Smooth muscle cell of the pulmonary artery (primary cell): ENCODE measurements around the gene LYPD4. TPM values are rescaled to one million over a fixed set of nuclear protein-coding genes. Genes with fewer than 3 reads are reported as not detected.

Experiments used
- total RNA-seq: library from RNA; depleted of rRNA; stranded (reverse); fragments of >200 nt; gene quantifications from 2 replicates; pipeline ENCODE4 v1.2.3, GENCODE V29; 2014

LYPD4 gene, protein sequence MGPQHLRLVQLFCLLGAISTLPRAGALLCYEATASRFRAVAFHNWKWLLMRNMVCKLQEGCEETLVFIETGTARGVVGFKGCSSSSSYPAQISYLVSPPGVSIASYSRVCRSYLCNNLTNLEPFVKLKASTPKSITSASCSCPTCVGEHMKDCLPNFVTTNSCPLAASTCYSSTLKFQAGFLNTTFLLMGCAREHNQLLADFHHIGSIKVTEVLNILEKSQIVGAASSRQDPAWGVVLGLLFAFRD
- not detected in 2 replicates for total RNA-seq

DNA sequence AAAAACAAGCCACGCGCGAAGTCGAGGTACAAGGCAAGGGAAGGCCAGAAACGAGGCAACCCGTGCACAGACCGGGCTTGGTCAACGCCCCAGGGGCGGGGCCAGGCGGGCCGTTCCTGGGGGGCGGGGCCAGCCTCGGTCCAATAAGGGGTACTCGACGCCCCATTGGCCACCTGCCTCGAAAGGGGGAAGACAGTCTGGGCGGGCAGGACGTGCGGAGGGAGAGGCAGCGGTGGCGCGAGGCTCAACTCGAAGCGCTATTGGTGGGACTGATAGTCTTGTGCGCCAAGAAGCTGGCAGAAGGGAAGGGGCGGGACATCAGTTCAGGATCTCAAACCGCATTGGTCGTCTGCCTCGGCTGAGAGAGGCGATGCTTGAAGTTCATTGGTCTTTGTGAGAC lies at the start of gene LYPD4:
Gene LYPD4 (minus strand): TSS at position 83 of the 400 bp plus-strand sequence. CDS start 5,398 bp downstream, outside the sequence.

DNA sequence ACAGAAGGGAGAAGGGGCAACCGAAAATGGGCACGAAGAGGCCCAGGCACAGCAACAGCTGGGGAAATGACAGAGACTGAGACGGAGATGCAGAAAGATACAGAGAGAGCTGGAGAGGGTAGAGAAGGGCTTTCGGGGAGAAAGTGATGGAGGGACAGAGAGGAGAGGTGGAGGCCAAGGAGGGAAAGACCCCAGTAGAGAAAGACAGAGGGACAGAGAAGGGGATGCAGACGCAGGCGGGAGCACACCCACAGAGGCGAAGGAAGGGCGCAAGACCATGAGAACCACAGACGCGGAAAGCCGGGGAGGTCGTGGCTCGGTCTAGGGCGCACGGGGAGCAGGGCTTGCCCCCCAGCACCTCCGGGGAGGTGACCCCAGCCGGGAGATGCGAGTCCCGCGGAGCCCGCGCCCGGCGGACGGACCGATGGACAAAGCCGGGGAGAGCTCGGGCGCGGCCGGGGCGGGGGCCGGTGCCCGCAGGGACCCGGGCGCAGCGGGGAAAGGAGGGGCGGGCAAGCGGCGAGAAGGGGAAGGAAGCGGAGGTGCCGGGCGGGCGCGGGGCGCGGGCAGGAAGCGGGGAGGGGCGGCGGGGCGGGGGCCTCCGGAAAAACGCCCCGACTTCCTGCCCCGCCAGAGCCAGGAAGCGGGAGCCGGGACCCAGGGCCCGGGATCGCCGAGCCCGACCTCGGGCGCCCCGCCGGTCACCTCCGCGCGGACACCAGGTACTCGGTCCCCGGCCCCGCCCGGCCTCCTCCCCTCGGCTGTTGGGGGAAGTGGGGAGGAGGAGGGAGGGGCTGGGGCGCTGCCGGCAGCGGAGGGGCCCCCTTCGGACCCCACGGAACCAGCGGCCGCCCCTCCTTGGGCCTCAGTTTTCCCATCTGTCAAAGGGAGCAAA lies 38.3 kb upstream of the LYPD4 start, which contains the start of gene ARHGEF1:
Gene ARHGEF1 (plus strand): TSS at position 617 of the 895 bp plus-strand sequence. CDS start 4,899 bp downstream, outside the sequence.

DNA sequence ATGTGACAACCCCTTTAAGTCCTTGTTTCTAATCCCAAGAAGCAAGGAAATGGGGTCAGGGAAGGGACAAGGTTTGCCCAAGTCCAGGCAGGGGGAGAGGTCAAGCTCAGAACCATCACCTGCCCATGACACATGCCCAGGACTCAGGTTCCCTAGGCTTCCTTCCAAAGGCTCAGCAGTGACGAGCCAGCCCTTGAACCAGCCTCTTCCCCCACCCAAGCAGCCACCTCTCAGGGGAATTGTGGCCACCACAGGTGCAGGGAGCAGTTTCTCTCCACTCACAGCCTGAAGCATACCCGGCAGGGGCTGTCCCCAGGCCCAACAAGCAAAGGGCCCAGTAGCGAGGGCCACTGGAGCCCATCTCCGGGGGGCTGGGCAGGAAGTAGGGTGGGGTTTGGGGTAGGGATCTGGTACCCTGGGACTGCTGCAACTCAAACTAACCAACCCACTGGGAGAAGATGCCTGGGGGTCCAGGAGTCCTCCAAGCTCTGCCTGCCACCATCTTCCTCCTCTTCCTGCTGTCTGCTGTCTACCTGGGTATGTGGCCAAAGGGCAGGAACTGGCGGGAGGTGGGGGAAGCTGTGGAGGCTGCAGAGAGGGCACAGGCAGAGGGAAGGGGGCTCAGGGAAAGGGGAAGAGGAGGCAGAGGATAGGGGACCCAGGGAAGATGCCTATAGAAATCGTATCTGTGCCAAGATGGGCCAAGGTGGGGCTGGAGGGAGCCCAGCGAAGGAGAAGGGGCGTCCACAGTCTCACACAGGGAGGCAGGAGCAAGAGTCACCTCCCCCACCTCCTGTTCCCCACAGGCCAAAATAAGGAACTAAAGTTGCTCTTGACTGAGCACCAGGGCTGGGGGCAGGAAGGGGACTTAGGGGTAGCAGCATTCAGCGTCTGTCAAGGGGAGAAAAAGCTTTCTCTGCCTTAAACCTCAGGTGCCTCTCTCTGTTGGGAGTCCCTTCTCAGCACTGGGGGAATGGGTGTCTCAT lies 32.7 kb upstream of the LYPD4 start, which contains the start of gene CD79A:
Gene CD79A (plus strand): TSS at position 433 of the 986 bp plus-strand sequence. CDS start 26 bp downstream, at position 459.

DNA sequence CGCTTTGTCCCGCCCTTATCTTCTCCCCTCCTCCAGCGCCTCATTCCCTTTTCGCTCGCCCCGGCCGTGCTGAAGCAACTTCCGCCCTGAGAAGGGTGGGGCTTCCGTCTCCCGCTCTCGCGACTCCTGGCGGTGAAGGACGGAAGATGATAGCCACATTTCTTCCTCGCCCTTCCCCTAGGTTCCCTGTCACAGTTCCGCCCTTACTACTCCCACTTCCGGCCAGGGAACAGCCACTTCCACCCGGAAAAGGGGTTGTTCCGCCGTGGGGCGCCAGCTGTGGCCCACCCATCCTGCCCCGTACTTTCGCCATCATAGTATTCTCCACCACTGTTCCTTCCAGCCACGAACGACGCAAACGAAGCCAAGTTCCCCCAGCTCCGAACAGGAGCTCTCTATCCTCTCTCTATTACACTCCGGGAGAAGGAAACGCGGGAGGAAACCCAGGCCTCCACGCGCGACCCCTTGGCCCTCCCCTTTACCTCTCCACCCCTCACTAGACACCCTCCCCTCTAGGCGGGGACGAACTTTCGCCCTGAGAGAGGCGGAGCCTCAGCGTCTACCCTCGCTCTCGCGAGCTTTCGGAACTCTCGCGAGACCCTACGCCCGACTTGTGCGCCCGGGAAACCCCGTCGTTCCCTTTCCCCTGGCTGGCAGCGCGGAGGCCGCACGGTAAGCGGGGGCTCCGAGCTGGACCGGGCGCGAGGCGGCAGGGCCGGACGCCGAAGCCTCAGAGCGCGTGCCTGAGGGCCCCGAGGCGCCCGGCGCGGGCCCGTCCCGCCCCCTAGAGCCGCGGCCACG lies 15.3 kb upstream of the LYPD4 start, which contains the start of gene RPS19:
Gene RPS19 (plus strand): TSS at position 638 of the 801 bp plus-strand sequence. CDS start 520 bp downstream, outside the sequence.

DNA sequence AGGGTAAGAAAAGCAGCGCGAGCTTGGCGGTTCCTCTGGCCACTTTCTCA lies 343 bp upstream of the LYPD4 start, which contains the start of gene DMRTC2:
Gene DMRTC2 (plus strand): TSS at position 42 of the 50 bp plus-strand sequence. CDS start 2,387 bp downstream, outside the sequence.

DNA sequence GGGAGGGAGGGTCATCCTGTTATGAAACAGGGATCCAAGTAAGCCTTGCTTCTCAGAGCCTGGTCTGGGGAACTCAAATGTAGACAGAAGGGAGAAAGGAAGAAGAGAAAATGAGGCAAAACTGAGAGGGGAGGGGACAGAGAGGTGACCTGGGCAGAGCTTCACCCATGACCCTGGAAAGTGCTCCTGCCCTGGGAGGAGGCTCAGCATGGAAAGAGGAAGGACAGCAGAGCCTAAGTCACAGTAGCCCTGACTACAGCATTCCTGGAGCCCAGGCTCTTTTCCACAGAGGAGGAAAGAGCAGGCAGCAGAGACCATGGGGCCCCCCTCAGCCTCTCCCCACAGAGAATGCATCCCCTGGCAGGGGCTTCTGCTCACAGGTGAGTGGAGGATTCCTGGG lies 48.1 kb downstream of the LYPD4 start, which contains the start of gene CEACAM3:
Gene CEACAM3 (plus strand): TSS at position 226 of the 400 bp plus-strand sequence. CDS start 91 bp downstream, at position 317.

Other genes starting within 250 kb of the LYPD4 start
- not detected in 2 replicates for gene CEACAM4, start 217.6 kb downstream of the LYPD4 start, total RNA-seq
- gene CEACAM7, start 156.4 kb downstream of the LYPD4 start, total RNA-seq: not detected in 2 replicates
- gene CEACAM5, start 136.1 kb downstream of the LYPD4 start, total RNA-seq: not detected in 2 replicates
- gene CEACAM6, start 89.2 kb downstream of the LYPD4 start, total RNA-seq: not detected in 2 replicates
- not detected in 2 replicates for gene CEACAM3, start 48.1 kb downstream of the LYPD4 start, total RNA-seq
- gene DMRTC2, start 359 bp upstream of the LYPD4 start, total RNA-seq: not detected in 2 replicates
- gene RPS19, start 15.6 kb upstream of the LYPD4 start, total RNA-seq: 612 and 811 TPM in 2 replicates
- gene CD79A, start 32.6 kb upstream of the LYPD4 start, total RNA-seq: 0.07 and 0.20 TPM in 2 replicates
- gene ARHGEF1, start 38.5 kb upstream of the LYPD4 start, total RNA-seq: 33.4 and 39.2 TPM in 2 replicates
- 0.07 and 0.10 TPM in 2 replicates for gene ERFL, start 83.8 kb upstream of the LYPD4 start, total RNA-seq
- 184 and 186 TPM in 2 replicates for gene RABAC1, start 114.6 kb upstream of the LYPD4 start, total RNA-seq
- gene ATP1A3, start 149.5 kb upstream of the LYPD4 start, total RNA-seq: 0.13 TPM in 1 of 2 replicates, not detected in the other
- 3.2 and 7.3 TPM in 2 replicates for gene GRIK5, start 225.5 kb upstream of the LYPD4 start, total RNA-seq
- gene ZNF574, start 231.5 kb upstream of the LYPD4 start, total RNA-seq: 12.1 and 13.6 TPM in 2 replicates